HCT116 (cell line): ENCODE results near the gene FXYD4.

Experiments
- CTCF ChIP-seq, 3 experiments: fragments of 200-600 bp in 1 of 3; sonication (generic) in 1 of 3; IDR thresholded peaks in 2 of 3; conservative IDR thresholded peaks in 1 of 3; 2 replicates each; pipeline ENCODE4 v1.5.1; 2012 to 2017; ENCODE audit warnings: low read depth in 2 of 3, low read length in 2 of 3, antibody characterized with exemption in 1 of 3, borderline replicate concordance in 1 of 3, control low read depth in 1 of 3, mild to moderate bottlenecking in 1 of 3, mixed read lengths in 1 of 3, mixed run types in 1 of 3, moderate library complexity in 1 of 3; ENCODE audit not compliant: insufficient read depth in 1 of 3
- MAX ChIP-seq: IDR thresholded peaks from 2 replicates; pipeline ENCODE4 v1.6.1; 2012
- POLR2AphosphoS5 ChIP-seq: IDR thresholded peaks from 2 replicates; pipeline ENCODE4 v1.6.1; 2011; ENCODE audit warnings: mild to moderate bottlenecking, low read depth, low read length, moderate library complexity

GRCh38 chr10:43327986-43328385 is 43.5 kb upstream of the FXYD4 start:
- TF ChIP-seq CTCF (IDR thresholded peaks at IDR 0.05 in 2 of 3, conservative IDR thresholded peaks at IDR 0.05 in 1 of 3; ENCODE audit: borderline replicate concordance in 1 of 3, insufficient read depth in 1 of 3, low read depth in 2 of 3, low read length in 2 of 3) = no peak
- TF ChIP-seq MAX = no peak
- no peak for TF ChIP-seq POLR2AphosphoS5
